OCI-LY3 (cell line): Measurements from ENCODE around the gene ANKRD36B.
"Not testable (repeated sequence)": the region's sequence is repeated elsewhere in the genome, so short reads cannot be mapped to it uniquely, and the experiment has no call there.

Experiments used
- H2AFZ ChIP-seq: fragments of 200-600, 300-600 bp; shearing (Covaris generic); 2 replicates; pipeline ENCODE4 v1.6.0; 2014; ENCODE audit warnings: antibody characterized with exemption, low read depth, low read length
- H3K27ac ChIP-seq: fragments of 200-600, 300-600 bp; sonication (generic); 2 replicates; pipeline ENCODE4 v1.5.1; 2014; ENCODE audit warnings: mild to moderate bottlenecking, low read length, moderate library complexity, mixed read lengths
- H3K27me3 ChIP-seq: fragments of 200-600, 300-600 bp; sonication (generic); 2 replicates; pipeline ENCODE4 v1.6.1; 2014; ENCODE audit warnings: low read depth, low read length, mixed read lengths
- H3K36me3 ChIP-seq: fragments of 200-600, 300-600 bp; sonication (generic); replicated peaks from 2 replicates; pipeline ENCODE3; 2014; ENCODE audit warnings: low read depth, low read length, mixed read lengths
- H3K4me1 ChIP-seq: fragments of 300-600, 200-600 bp; sonication (generic); 2 replicates; pipeline ENCODE4 v1.6.1; 2014; ENCODE audit warnings: low read length, mixed read lengths
- H3K4me2 ChIP-seq: fragments of 200-600, 300-600 bp; sonication (generic); 2 replicates; pipeline ENCODE4 v1.6.1; 2014; ENCODE audit warnings: low read length, mixed read lengths
- H3K4me3 ChIP-seq: fragments of 300-600, 200-600 bp; sonication (generic); 2 replicates; pipeline ENCODE4 v1.5.1; 2014; ENCODE audit warnings: antibody characterized with exemption, mild to moderate bottlenecking, low read length, moderate library complexity
- H3K79me2 ChIP-seq: fragments of 300-600, 200-600 bp; shearing (Covaris generic); 2 replicates; pipeline ENCODE4 v1.6.1; 2014; ENCODE audit warnings: mild to moderate bottlenecking, low read length, mixed read lengths
- H3K9ac ChIP-seq: fragments of 300-600, 200-600 bp; shearing (Covaris generic); 2 replicates; pipeline ENCODE4 v1.6.0; 2014; ENCODE audit warnings: mild to moderate bottlenecking, low read length, moderate library complexity
- H3K9me3 ChIP-seq: fragments of 200-600, 300-600 bp; shearing (Covaris generic); 2 replicates; pipeline ENCODE4 v1.6.1; 2014; ENCODE audit warnings: low read length, mixed read lengths; ENCODE audit not compliant: insufficient read depth
- H4K20me1 ChIP-seq: fragments of 200-600, 300-600 bp; sonication (generic); 2 replicates; pipeline ENCODE4 v1.6.1; 2016; ENCODE audit warnings: low read length, mixed read lengths; ENCODE audit not compliant: insufficient read depth
- EZH2phosphoT487 ChIP-seq: fragments of 200-600 bp; shearing (Covaris generic); IDR thresholded peaks from 2 replicates; pipeline ENCODE4 v1.6.1; 2018; ENCODE audit warnings: antibody characterized with exemption, mixed run types, low read depth
- TF ChIP-seq, protein P1 (sequence below): fragments of 200-600, 300-600 bp; sonication (generic); IDR thresholded peaks from 2 replicates; pipeline ENCODE4 v1.5.1; 2014; ENCODE audit warnings: antibody characterized with exemption, low read length, low read depth

Gene ANKRD36B

DNA sequence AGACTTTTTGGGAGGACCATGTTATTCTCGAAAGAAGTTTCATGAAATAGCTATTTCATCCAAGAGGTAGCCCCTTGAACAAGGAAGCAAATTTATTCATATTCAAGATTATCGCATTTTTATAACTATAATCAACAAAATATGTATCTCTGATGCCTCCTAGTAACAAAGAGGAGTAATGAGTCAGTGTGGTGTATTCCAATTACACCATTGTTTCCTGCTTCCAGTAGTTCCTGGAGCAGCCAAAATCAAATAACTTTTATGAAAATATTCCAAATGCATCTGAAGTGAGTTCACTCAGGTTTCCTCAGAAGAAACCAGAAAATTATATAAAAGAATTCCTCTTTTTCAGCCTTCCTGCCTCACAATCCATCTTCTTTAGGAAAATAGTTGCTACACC, 43.0 kb downstream of the ANKRD36B start:
- Histone ChIP-seq H3K9me3 (no peaks in the 10 kb centered on the region), H3K9ac (no peak overlapping the region), H3K27me3 (no peaks in the 10 kb centered on the region), H3K79me2 (no peaks in the 10 kb centered on the region), H3K4me1 (no peaks in the 10 kb centered on the region), H3K4me2 (no peak overlapping the region), H4K20me1 (no peaks in the 10 kb centered on the region), H3K4me3 (no peak overlapping the region), H2AFZ (no peak overlapping the region), H3K36me3 (no peaks in the 10 kb centered on the region), H3K27ac (no peak overlapping the region)
- no peak for TF ChIP-seq EZH2phosphoT487
- TF ChIP-seq, protein P1, sequence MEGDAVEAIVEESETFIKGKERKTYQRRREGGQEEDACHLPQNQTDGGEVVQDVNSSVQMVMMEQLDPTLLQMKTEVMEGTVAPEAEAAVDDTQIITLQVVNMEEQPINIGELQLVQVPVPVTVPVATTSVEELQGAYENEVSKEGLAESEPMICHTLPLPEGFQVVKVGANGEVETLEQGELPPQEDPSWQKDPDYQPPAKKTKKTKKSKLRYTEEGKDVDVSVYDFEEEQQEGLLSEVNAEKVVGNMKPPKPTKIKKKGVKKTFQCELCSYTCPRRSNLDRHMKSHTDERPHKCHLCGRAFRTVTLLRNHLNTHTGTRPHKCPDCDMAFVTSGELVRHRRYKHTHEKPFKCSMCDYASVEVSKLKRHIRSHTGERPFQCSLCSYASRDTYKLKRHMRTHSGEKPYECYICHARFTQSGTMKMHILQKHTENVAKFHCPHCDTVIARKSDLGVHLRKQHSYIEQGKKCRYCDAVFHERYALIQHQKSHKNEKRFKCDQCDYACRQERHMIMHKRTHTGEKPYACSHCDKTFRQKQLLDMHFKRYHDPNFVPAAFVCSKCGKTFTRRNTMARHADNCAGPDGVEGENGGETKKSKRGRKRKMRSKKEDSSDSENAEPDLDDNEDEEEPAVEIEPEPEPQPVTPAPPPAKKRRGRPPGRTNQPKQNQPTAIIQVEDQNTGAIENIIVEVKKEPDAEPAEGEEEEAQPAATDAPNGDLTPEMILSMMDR: no peak

DNA sequence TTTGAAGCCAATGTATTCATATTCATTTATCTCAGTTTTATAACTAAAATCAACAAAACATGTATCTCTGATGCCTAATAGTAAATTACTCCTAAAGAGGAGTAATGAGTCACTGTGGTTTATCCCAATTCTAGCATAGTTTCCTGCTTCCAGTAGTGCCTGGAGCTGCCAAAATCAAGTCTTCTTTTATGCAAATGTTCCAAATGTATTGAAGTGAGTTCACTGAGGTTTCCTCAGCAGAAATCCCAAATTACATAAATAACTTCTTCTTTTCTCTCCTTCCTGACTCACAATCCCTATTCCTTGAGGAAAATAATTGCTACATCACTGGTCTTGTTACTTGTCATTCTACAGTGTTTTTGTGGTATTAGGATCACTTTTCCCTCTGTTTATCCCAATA, 44.8 kb downstream of the ANKRD36B start:
- H3K79me2 ChIP-seq, H3K4me1 ChIP-seq, H2AFZ ChIP-seq, H3K27ac ChIP-seq, H3K36me3 ChIP-seq, H4K20me1 ChIP-seq, H3K9me3 ChIP-seq, H3K4me2 ChIP-seq, H3K9ac ChIP-seq, H3K4me3 ChIP-seq, H3K27me3 ChIP-seq: not testable (repeated sequence)

GRCh38 chr2:97525904-97526303, 63.8 kb downstream of the ANKRD36B start:
- H3K4me1 ChIP-seq, H3K27ac ChIP-seq, H3K4me2 ChIP-seq, H3K9ac ChIP-seq, H3K27me3 ChIP-seq, H3K79me2 ChIP-seq, H3K4me3 ChIP-seq, H2AFZ ChIP-seq, H4K20me1 ChIP-seq, H3K9me3 ChIP-seq, H3K36me3 ChIP-seq: not testable (repeated sequence)

DNA sequence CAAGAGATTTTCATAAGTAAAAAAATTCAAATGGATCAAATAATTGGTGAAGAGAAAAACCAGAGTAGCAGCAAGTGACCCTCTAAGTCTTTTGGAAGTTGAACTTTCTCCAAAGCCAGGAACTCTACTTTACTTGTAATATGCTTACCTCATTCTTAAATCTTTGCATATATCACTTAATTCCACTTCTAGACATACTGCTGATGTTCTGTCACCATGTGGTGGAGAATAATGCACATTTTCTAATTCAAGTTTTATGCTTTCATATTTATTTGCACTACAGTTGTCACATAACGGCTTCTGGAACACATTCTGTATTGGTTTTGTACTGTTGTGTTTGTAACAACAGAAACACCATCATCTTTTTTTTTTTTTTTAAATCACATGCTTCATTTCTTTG, 65.9 kb downstream of the ANKRD36B start:
- H3K4me2 ChIP-seq, H3K4me3 ChIP-seq, H3K4me1 ChIP-seq, H4K20me1 ChIP-seq, H3K27me3 ChIP-seq, H2AFZ ChIP-seq, H3K27ac ChIP-seq, H3K79me2 ChIP-seq, H3K36me3 ChIP-seq, H3K9me3 ChIP-seq, H3K9ac ChIP-seq: not testable (repeated sequence)

DNA sequence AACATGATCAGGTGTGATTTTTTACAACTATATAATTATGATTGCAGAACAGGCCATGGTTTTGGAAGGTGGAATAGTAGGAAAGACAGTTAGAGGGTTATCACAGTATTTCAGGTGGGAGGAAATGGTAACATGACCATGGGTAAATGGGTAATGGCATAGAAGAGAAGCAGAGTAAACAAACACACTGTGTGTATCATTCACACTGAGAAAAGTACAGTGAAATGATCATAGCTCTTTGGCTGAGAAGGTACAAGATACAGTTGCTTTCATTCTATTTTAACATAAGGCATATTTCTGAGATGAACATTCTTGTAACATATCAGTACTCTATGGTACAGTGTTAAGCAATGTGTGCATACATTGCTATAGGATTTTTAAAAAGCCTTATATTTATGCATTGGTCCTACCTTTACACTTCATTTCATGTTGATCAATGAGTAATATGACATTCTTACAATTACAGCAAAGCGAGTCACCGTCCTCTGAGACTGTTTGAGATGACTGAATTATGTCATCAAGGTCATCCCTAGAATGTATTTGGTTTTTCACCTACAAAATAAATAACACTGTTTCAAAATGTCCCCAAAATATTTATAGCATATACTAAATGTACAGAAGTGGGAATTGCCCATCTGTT, 66.6 kb downstream of the ANKRD36B start:
- H3K27ac ChIP-seq, H3K9me3 ChIP-seq, H3K79me2 ChIP-seq, H3K9ac ChIP-seq, H3K4me2 ChIP-seq, H4K20me1 ChIP-seq, H3K36me3 ChIP-seq, H2AFZ ChIP-seq, H3K4me1 ChIP-seq, H3K27me3 ChIP-seq, H3K4me3 ChIP-seq: not testable (repeated sequence)

DNA sequence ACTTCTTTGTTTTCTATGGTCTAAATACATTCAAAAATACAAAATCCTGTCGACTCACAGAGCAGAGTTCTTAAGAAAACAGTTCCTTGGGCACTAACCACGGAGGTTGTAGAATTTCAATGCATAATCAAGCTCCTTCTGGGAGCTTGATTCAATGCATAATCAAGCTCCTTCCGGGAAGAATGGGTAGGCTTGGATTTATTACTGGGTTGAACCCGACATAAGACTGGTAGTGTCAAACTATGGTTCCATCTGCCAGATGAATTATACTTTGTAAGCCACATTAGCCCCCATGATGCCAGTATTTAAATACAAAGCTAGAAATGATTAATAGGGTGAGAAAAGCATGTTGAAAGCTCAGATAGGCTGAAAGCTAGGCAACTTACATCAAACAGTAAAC, 94.0 kb downstream of the ANKRD36B start:
- not testable (repeated sequence) for H3K4me2 ChIP-seq, H3K4me1 ChIP-seq, H3K79me2 ChIP-seq, H3K9ac ChIP-seq, H3K36me3 ChIP-seq, H3K9me3 ChIP-seq, H3K27ac ChIP-seq, H2AFZ ChIP-seq, H4K20me1 ChIP-seq, H3K27me3 ChIP-seq, H3K4me3 ChIP-seq

- not testable (repeated sequence) for H3K27me3 ChIP-seq, H3K4me2 ChIP-seq, H3K4me3 ChIP-seq, H3K27ac ChIP-seq, H3K4me1 ChIP-seq, H3K79me2 ChIP-seq, H3K9ac ChIP-seq, H4K20me1 ChIP-seq, H2AFZ ChIP-seq, H3K9me3 ChIP-seq, H3K36me3 ChIP-seq
These were observed 99.5 kb downstream of the ANKRD36B start for GRCh38 chr2:97490141-97490540.
